Heart left ventricle (tissue), 13 donors: ENCODE data around the gene RUBCNL.

Experiments used
- CTCF ChIP-seq, 12 donors: fragments of 200-600 bp; sonication (generic) in 4 of 12; IDR thresholded peaks; one replicate each; pipeline versions ENCODE4 v1.5.0 to v1.8.0; 2018 to 2022; ENCODE audit warnings: antibody characterized with exemption in 12 of 12, mild to moderate bottlenecking in 5 of 12
- POLR2A ChIP-seq, 2 donors: fragments of 450-650 bp; IDR thresholded peaks; one replicate each; pipeline ENCODE4 v1.6.1; 2017; ENCODE audit warnings: antibody characterized with exemption in 2 of 2, mild to moderate bottlenecking in 2 of 2, moderate library complexity in 2 of 2
- donor health status: ischemic (EF 13 %, LVEDD 7.1; RV severe dilation, severe dysfunction).
- donor health status: DM: no; HTN: yes; CAD: no.
- donor health status: DM: no; HTN: no; CAD: no.
- donor health status: ischemic (EF 25% LVEDD 6.9; RV normal size, moderate dysfunction).
- donor health status: ischemic (EF 25% LVEDD 5.7; RV mildly dilated, moderate dysfunction).
- donor health status: ischemic (EF 35%, LVEDD 5.7; RV mildly dilated, moderate dysfunction).
- donor health status: nonischemic (EF 11% LVEDD 7.7; RV severe dilation, severe dysfunction).
- donor health status: DM: yes; HTN: yes; CAD: no.
- donor health status: PGD.
- donor health status: ischemic (EF 29% LVEDD 5.4; RV normal size, mild dysfunction).
- donor health status: nonischemic (EF 23%, LVEDD 6.1; RV moderate dilation, normal function).

GRCh38 chr13:46313432-46314257, 73.4 kb downstream of the RUBCNL start:
- TF ChIP-seq CTCF (IDR thresholded peaks at IDR 0.05) (no peak), POLR2A (IDR thresholded peaks at IDR 0.05) (no peak)
